Thyroid gland (tissue), 4 donors: Measurements from ENCODE around the gene PLCL2.

ENCODE experiments used
- POLR2A ChIP-seq, 2 donors: fragments of 450-650 bp; IDR thresholded peaks; one replicate each; pipeline ENCODE4 v1.6.1; 2017; ENCODE audit warnings: antibody characterized with exemption in 2 of 2, mild to moderate bottlenecking in 2 of 2, moderate library complexity in 1 of 2
- TF ChIP-seq, protein P1 (sequence below), 6 experiments: fragments of 200-600 bp in 3 of 6; fragments of 450-650 bp in 3 of 6; sonication (generic) in 3 of 6; IDR thresholded peaks; one replicate each; pipeline ENCODE4 v1.5.1; 2016 to 2019; ENCODE audit warnings: antibody characterized with exemption in 6 of 6, mild to moderate bottlenecking in 2 of 6, inconsistent platforms in 1 of 6, moderate library complexity in 1 of 6

DNA sequence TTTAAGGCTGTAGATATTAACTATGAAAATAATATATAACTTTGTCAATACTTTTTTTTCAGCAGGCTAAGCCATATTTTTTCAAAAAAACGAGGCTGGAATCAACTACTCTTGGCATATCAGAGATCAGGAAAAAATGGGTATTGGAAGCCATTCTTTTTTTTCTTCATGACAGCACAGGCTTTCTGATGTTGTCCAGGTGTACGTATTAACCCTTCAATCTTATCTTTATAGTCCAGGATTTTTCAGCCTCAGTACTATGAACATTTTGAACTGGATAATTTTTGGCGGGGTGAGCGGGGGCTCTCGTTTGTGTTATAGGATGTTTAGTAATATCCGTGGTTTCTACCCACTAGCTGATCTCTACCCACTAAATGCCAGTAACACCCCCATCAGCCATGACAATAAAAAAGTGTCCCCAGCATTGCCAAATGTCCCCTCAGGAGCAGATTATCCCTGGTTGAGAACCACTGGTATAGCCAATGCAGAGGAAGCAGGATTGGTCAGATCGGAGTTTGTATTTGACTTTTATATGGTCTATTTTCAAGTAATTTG is 52.0 kb downstream of the PLCL2 start:
- no peak for TF ChIP-seq POLR2A (IDR thresholded peaks at IDR 0.05)
- TF ChIP-seq, protein P1, sequence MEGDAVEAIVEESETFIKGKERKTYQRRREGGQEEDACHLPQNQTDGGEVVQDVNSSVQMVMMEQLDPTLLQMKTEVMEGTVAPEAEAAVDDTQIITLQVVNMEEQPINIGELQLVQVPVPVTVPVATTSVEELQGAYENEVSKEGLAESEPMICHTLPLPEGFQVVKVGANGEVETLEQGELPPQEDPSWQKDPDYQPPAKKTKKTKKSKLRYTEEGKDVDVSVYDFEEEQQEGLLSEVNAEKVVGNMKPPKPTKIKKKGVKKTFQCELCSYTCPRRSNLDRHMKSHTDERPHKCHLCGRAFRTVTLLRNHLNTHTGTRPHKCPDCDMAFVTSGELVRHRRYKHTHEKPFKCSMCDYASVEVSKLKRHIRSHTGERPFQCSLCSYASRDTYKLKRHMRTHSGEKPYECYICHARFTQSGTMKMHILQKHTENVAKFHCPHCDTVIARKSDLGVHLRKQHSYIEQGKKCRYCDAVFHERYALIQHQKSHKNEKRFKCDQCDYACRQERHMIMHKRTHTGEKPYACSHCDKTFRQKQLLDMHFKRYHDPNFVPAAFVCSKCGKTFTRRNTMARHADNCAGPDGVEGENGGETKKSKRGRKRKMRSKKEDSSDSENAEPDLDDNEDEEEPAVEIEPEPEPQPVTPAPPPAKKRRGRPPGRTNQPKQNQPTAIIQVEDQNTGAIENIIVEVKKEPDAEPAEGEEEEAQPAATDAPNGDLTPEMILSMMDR (IDR thresholded peaks at IDR 0.05) = no peak
